WERI-Rb-1 (cell line): ENCODE measurements around the gene LTBR.

Experiments used
- DNase-seq: peaks from one replicate; pipeline ENCODE4 v3.0.0-alpha.2; 2020
- H3K27ac ChIP-seq: fragments of 250-450 bp; sonication (Bioruptor Pico); 2 replicates; pipeline ENCODE4 v1.5.1; 2020; ENCODE audit warnings: mild to moderate bottlenecking, moderate library complexity
- H3K27me3 ChIP-seq: fragments of 250-450 bp; sonication (Bioruptor Pico); 2 replicates; pipeline ENCODE4 v1.5.1; 2021; ENCODE audit warnings: mild to moderate bottlenecking, low read depth, moderate library complexity; ENCODE audit not compliant: insufficient read depth, severe bottlenecking
- H3K36me3 ChIP-seq: fragments of 250-450 bp; sonication (Bioruptor Pico); 2 replicates; pipeline ENCODE4 v1.5.1; 2020; ENCODE audit warnings: mild to moderate bottlenecking, moderate library complexity
- H3K4me3 ChIP-seq: 2 replicates; pipeline ENCODE4 v1.5.1; 2011; ENCODE audit warnings: low read depth, mild to moderate bottlenecking, control low read depth, low read length
- H3K9me3 ChIP-seq: fragments of 250-450 bp; sonication (Bioruptor Pico); 2 replicates; pipeline ENCODE4 v1.5.1; 2021; ENCODE audit warnings: mild to moderate bottlenecking, moderate library complexity; ENCODE audit not compliant: severe bottlenecking
- CTCF ChIP-seq: IDR thresholded peaks from 2 replicates; pipeline ENCODE4 v1.5.1; 2011; ENCODE audit warnings: low read depth, mild to moderate bottlenecking, control low read depth, inconsistent platforms, low read length

Gene LTBR

DNA sequence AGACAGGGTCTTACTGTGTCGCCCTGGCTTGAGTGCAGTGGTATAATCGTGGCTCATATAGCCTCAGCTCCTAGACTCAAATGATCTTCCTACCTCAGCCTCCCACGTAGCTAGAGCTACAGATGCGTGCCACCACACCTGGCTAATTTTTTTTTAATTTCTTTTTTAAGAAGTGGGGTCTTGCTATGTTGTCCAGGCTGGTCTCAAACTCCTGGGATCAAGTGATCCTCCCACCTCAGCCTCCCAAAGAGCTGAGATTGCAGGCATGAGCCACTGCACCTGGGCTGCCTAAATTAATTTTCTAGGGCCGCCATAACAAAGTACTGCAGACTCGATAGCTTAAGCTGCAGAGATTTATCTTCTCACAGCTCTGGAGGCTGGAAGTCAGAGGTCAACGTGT is 9.1 kb downstream of the LTBR start:
- H3K4me3 ChIP-seq, result no peak overlapping the region
- no peaks in the 10 kb centered on the region for H3K27me3 ChIP-seq
- DNase-seq, result no peak
- 0 out of 2 replicates have a peak overlapping the region, but pooled peaks have one; percentile 12 for H3K27ac ChIP-seq
- TF ChIP-seq CTCF, result no peak
- H3K36me3 ChIP-seq, result no peaks in the 10 kb centered on the region
- peaks cover 3% of the 10 kb centered on the region for H3K9me3 ChIP-seq

DNA sequence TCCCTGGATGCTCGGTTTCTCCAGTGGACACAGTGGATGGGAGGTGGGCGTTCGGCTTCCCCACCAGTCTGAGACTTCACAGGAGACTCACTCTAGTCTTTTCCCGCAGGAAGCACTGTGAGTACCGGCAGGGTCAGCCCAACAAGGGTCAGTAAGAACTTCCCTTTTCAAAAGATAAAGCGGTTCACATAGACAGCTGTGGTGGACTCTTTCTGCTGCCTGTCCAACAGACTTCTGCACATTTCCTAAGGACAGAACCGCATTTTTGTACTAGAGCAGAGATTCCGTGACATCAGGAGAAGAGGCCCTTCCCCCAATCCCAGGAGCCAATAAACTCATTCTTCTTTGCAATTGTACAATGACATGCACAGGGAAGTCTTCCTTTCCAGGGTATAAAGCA is 10.4 kb downstream of the LTBR start:
- no peak for DNase-seq
- Histone ChIP-seq H3K27me3 (no peaks in the 10 kb centered on the region), H3K27ac (no peak overlapping the region), H3K36me3 (no peaks in the 10 kb centered on the region), H3K9me3 (peaks cover 3% of the 10 kb centered on the region), H3K4me3 (no peak overlapping the region)
- TF ChIP-seq CTCF, result no peak

GRCh38 chr12:6396031-6396430 is 12.1 kb downstream of the LTBR start:
- no peak for TF ChIP-seq CTCF
- H3K36me3 ChIP-seq, result no peaks in the 10 kb centered on the region
- DNase-seq, result no peak
- H3K27ac ChIP-seq, result no peak overlapping the region
- H3K4me3 ChIP-seq, result no peak overlapping the region
- peaks cover 3% of the 10 kb centered on the region for H3K9me3 ChIP-seq
- no peaks in the 10 kb centered on the region for H3K27me3 ChIP-seq

DNA sequence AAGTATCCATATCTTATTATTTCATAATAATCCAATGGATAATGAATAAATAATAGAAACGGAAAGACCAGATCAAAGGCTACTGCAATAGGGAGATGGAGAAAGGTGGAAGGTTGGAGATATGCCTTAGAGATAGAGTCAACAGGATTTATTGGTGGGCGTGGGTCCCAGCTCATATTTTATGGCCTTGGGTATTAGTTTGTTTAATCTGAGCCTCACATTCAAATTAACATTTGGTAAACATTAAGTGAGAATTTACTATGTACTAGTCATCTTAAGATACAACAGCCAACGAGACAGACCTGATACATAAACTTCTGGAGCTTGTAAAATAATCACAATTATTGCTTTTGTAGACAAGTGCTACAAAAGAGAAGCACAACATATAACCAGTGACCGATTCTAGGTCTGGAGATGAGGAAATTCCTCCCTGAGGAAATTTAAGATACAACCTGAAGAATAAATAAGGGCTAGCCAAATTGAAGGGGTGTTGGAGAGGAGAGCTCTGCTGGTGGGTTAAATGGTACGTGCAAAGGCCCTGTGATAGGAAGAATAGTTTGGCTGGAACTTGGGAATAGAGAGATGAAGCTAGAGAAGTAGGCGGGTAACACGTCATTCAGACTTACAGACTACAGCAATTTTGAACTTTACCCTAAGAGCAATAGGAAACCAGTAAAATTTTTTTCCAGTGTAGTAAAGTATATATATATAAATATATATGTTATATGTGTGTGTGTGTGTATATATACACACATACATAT is 16.1 kb downstream of the LTBR start:
- Histone ChIP-seq H3K9me3 (no peaks in the 10 kb centered on the region), H3K27ac (no peak overlapping the region), H3K27me3 (no peaks in the 10 kb centered on the region), H3K4me3 (no peak overlapping the region), H3K36me3 (no peaks in the 10 kb centered on the region)
- TF ChIP-seq CTCF, result no peak
- no peak for DNase-seq

DNA sequence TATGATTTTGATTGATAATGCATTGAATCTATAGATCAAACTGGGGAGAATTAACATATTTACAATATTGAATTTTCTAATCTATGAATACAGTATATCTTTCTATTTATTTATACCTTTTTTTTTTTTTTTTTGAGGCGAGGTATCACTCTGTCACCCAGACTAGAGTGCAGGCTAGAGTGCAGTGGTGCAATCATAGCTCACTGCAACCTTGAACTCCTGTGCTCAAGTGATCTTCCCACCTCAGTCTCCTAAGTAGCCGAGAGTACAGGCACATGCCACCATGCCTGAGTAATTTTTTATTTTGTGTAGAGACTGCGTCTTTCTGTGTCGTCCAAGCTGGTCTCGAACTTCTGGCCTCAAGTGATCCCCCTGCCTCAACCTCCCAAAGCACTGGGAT is 20.4 kb downstream of the LTBR start:
- Histone ChIP-seq H3K36me3 (no peaks in the 10 kb centered on the region), H3K9me3 (no peaks in the 10 kb centered on the region), H3K4me3 (no peak overlapping the region), H3K27me3 (no peaks in the 10 kb centered on the region), H3K27ac (no peak overlapping the region)
- DNase-seq, result no peak
- no peak for TF ChIP-seq CTCF

DNA sequence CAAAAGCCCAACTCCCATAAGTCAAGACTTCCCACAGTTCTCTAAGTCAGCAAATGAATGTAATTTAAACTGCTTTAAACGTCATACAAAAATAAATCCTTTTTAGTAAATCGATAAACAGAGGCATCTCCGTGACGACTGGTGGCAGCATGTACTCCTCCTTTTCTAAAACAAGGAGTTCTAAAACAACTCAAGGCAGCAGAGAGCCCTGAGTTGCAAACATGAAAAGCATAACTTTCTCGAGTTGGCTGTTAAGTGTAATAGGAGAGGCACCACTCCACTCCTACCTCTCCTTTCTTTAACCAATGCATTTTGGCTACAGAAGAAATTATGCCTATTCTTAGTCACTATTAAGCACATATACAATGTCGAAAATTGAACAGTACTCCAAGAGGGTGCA is 22.0 kb downstream of the LTBR start:
- no peaks in the 10 kb centered on the region for H3K36me3 ChIP-seq
- H3K9me3 ChIP-seq, result no peaks in the 10 kb centered on the region
- H3K4me3 ChIP-seq, result no peak overlapping the region
- no peak for DNase-seq
- H3K27ac ChIP-seq, result no peak overlapping the region
- H3K27me3 ChIP-seq, result no peaks in the 10 kb centered on the region
- TF ChIP-seq CTCF, result no peak
